ENCODE measurements around the gene PPFIA2. TPM values are rescaled to one million over a fixed set of nuclear protein-coding genes. Genes with fewer than 3 reads are reported as not detected.

The PPFIA2 gene
- total RNA-seq, 4 donors from 2014 or later, result 0.81 to 0.84 TPM; not detected in 2

DNA sequence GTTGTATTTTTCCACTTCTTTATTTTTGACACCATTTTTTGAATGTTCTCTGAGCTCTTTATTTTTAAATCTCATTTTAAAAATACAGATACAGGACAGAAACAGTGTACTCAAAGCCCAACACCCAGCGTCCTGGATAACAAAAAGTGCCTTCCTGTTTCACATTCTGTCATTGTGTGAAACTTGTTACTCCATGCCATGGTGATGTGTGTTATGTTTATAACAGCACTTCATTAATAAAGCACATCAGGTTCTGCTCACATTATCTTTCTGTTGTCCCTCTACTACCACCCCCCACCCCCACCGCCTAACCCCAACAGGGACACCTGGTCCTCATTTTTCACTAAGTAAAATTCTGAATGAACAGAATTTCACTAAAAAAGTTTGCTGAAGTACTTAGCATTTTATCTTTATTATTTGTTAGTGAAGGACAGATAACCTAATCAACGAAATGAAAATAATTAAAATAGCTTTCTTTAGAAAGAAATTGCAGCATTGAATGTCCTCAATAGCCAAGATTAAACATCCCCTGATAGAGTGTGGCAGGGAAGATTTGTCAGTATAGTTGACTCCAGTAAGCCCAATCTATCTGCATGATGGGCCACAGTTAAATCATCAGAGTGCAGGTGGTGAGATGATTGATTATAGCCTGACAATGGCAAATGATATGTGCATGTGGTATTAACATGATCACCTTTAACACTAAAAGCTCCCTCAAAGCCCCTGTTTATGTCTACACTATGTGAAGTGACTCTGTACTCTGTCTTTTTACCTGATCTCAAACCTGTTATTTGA, 527.4 kb downstream of the PPFIA2 start:
- no peak for TF ChIP-seq POLR2A (IDR thresholded peaks at IDR 0.05)
- TF ChIP-seq, protein P1, sequence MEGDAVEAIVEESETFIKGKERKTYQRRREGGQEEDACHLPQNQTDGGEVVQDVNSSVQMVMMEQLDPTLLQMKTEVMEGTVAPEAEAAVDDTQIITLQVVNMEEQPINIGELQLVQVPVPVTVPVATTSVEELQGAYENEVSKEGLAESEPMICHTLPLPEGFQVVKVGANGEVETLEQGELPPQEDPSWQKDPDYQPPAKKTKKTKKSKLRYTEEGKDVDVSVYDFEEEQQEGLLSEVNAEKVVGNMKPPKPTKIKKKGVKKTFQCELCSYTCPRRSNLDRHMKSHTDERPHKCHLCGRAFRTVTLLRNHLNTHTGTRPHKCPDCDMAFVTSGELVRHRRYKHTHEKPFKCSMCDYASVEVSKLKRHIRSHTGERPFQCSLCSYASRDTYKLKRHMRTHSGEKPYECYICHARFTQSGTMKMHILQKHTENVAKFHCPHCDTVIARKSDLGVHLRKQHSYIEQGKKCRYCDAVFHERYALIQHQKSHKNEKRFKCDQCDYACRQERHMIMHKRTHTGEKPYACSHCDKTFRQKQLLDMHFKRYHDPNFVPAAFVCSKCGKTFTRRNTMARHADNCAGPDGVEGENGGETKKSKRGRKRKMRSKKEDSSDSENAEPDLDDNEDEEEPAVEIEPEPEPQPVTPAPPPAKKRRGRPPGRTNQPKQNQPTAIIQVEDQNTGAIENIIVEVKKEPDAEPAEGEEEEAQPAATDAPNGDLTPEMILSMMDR (IDR thresholded peaks at IDR 0.05), result no peak
- 81 to 84% methylated on average over 3 of the region's 3 CpGs for WGBS, 2 donors
- DNase-seq (ENCODE audit: low spot score in 2 of 2), result no peak
- no peak overlapping the region for H3K4me3 ChIP-seq (ENCODE audit: low read depth, poor library complexity, severe bottlenecking)
- intact Hi-C loops (cut with DNase I; ENCODE audit: low total_unique reads), result loop anchor here (2.0 kb wide), 1 partner anchor 69 kb away; no protein-coding TSS in a partner anchor

DNA sequence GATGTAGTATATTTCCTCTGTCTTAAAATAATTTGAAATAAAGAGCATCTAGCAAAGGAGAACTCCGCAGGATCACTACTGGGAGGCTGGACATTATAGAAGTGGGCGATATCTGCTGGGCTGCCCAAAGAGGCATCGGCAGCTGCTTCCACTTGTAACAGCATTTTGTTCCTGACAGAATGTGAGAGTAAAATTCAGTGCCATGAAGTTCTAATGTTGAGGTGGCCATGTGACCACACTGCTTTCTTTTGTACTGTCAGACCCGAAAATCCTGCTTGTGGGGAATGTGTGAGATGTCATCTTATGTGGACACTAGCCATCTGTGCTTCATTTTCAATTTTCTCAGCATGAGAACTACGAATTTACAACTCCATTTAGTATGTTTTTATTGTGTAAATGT, 529.4 kb downstream of the PPFIA2 start:
- no peak overlapping the region for H3K4me3 ChIP-seq (ENCODE audit: low read depth, poor library complexity, severe bottlenecking)
- TF ChIP-seq, protein P1 (IDR thresholded peaks at IDR 0.05), result no peak
- no peak for TF ChIP-seq POLR2A (IDR thresholded peaks at IDR 0.05)
- intact Hi-C loops (cut with DNase I; ENCODE audit: low total_unique reads), result no loop called here
- no peak for DNase-seq (ENCODE audit: low spot score in 2 of 2)
- WGBS, 2 donors, result 69 to 71% methylated on average over 5 of the region's 5 CpGs

DNA sequence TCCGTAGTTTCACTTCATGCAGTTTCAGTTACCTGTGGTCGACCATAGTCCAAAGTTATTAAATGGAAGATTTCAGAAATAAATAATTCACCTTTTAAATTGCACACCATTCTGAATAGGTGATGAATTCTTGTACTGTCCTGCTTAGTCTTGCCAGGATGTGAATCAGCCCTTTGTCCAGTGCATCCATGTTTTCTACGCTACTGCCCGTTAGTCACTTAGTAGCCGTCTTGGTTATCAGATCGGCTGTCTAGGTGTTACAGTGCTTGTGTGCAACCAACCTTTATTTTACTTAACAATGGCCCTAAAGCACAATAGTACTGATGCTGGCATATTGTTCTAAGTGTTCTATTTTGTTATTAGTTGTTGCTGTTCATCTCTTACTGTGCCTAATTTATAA, 534.5 kb downstream of the PPFIA2 start:
- DNase-seq (ENCODE audit: low spot score in 2 of 2), result no peak
- H3K4me3 ChIP-seq (ENCODE audit: low read depth, poor library complexity, severe bottlenecking), result no peak overlapping the region
- 94 to 95% methylated on average over 6 of the region's 6 CpGs for WGBS, 2 donors
- TF ChIP-seq, protein P1 (IDR thresholded peaks at IDR 0.05), result no peak
- TF ChIP-seq POLR2A (IDR thresholded peaks at IDR 0.05), result no peak
- intact Hi-C loops (cut with DNase I; ENCODE audit: low total_unique reads), result no loop called here

DNA sequence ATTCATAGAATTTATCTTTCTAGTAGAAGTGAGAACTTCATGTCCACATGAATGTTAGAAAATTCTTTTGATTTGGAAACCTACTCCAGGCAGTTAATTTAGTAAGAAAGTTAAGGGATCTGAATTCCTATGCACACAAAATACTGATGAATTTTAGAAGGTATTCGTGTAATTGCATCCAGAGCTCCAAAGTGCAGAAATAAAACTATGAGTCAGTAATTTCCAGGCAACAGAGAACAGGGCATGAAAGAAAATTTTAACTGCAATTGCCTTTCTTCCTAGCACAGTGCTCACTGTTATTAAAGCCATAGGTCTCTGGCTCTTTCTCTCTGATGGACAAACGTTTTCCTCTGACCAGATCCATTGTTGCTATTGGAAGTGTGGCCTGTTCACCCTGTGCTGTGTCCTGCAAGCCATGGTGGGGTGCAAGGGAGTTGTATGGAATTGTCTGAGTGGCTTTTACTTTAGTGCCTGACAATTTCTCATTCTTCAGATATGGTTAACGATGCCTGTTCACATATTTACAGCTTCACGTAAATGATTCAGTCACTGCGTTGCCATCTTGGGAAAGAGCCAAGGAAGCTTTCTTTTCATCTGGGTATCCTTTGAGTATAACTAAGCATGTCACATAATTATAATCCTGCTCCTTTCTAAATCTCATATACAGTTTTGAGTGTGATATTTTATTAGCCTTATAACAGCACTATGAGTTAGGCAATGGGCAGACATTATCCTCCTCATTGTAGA, 536.1 kb downstream of the PPFIA2 start:
- TF ChIP-seq POLR2A (IDR thresholded peaks at IDR 0.05), result no peak
- TF ChIP-seq, protein P1 (IDR thresholded peaks at IDR 0.05), result no peak

DNA sequence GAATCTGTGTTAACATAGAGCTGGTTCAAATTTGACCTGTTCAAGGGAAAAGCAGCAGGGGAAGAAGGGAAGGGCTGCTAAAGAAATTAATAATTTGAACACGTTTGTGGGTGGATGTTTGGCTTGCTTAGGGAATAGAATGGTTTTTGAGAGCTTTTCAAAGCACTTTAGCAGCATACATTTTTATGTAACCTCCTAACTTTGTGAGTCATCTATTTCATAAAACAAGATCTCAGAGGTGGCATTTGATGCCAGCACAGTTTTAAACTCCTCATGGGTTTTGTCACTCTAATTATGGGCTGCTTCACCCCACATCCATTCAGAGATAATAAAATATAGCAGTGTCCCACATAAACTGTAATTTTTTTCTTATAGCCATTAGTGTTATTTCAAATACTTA, 537.5 kb downstream of the PPFIA2 start:
- H3K4me3 ChIP-seq (ENCODE audit: low read depth, poor library complexity, severe bottlenecking), result no peak overlapping the region
- DNase-seq (ENCODE audit: low spot score in 2 of 2), result no peak
- TF ChIP-seq, protein P1 (IDR thresholded peaks at IDR 0.05), result no peak
- TF ChIP-seq POLR2A (IDR thresholded peaks at IDR 0.05), result no peak
- 20 to 25% methylated on average over 1 of the region's 1 CpG for WGBS, 2 donors
- intact Hi-C loops (cut with DNase I; ENCODE audit: low total_unique reads), result no loop called here

More for the DNA sequence above, 536.1 kb downstream of the PPFIA2 start:
- no peak overlapping the region for H3K4me3 ChIP-seq (ENCODE audit: low read depth, poor library complexity, severe bottlenecking)
- DNase-seq (ENCODE audit: low spot score in 2 of 2), result no peak
- intact Hi-C loops (cut with DNase I; ENCODE audit: low total_unique reads), result no loop called here
- WGBS, 2 donors, result 33 to 38% methylated on average over 5 of the region's 5 CpGs

Measured in lower leg skin (tissue), 4 donors.